HG03439 (cell line): Measurements from ENCODE around the gene SLC35G2.
"Not testable (repeated sequence)": the region's sequence is repeated elsewhere in the genome, so short reads cannot be mapped to it uniquely, and the experiment has no call there.

Experiments
- ATAC-seq: cut with Tn5 transposase; IDR thresholded peaks from one replicate; pipeline ENCODE4 v1.9.1; 2021; ENCODE audit warnings: mild to moderate bottlenecking, moderate library complexity; ENCODE audit not compliant: unreplicated experiment

The SLC35G2 gene

GRCh38 chr3:136818769-136819391 lies at the start of gene SLC35G2:
Gene SLC35G2 (plus strand): TSS chr3:136819126. CDS start chr3:136854461, 35,335 bp downstream.
- peak; percentile 60 for ATAC-seq

DNA sequence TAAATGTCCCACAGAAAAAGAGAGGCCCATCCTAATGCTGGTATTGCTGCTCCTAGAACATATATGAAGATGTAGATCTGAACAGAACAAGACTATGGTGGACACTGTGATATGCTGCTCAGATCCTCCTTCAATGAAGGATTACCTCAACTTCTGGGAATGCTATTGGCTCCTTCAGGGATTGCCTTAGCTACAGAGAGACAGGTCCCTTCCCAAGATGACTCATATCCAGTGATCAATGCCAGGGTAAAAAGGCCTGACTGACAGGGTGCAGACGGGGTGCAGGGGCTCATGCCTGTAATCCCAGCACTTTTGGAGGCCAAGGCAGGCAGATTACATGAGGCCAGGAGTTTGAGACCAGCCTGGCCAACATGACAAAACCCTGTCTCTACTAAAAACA lies 46.2 kb upstream of the SLC35G2 start:
- no peak for ATAC-seq

GRCh38 chr3:136778865-136779264 lies 40.1 kb upstream of the SLC35G2 start:
- ATAC-seq = no peak

DNA sequence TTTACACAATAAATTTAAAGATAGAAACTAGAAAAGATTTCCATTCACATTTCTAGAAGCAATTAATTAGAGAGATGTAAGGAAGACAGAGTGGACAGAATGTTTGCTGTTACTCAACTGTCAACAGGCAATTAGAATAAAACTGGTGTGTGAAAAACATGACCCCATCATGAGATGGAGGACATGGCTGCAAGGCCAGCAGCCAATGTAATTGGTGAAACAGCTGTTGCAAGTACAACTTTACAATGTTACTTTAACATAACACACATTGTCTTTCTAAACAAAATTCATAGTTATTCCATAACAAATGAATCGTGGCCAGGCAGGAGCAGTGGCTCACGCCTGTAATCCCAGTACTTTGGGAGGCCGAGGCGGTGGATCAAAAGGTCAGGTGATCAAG lies 38.2 kb upstream of the SLC35G2 start:
- ATAC-seq = no peak

GRCh38 chr3:136783708-136784191 lies 35.2 kb upstream of the SLC35G2 start:
- no peak for ATAC-seq

- peak; percentile 80 for ATAC-seq
These were observed 31.6 kb upstream of the SLC35G2 start for GRCh38 chr3:136787349-136787748.

DNA sequence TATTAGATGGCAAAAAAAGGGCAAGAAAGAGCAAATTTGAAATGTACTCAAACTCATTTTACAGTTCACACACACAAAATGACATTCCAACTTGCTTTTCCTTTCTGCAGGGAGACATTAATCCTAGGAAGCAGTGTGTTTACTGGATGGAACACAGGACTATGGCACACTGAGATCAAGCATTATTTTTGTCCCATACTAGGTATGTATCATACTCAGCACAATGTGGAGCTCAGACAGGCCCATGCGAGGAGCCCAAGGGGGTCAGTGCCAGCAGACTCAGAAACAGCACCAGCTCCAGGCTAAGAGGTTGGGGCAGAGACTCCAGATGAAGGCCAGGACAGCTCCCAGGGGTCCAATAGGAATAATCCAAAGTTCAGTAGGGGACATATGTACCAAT lies 30.8 kb upstream of the SLC35G2 start:
- no peak for ATAC-seq

DNA sequence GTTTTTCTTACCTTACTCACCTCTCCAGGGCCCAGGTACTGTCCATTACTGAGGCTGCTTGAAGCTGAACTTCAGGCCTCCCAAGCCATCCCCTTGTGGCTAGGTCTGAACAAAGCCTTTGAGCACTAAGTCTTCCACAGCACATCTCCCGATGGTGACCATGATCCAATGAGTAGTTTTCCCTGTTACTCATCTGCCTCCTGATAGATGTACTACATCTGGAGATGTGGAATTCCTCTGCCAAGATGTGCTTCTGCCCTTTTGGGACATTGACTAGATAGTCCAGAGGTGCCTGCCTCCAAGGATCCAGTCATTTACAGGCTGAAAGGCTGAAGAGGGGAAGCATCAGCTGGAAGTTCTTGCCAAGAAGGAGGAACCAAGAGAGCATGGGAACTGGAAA lies 28.9 kb upstream of the SLC35G2 start:
- ATAC-seq = no peak

DNA sequence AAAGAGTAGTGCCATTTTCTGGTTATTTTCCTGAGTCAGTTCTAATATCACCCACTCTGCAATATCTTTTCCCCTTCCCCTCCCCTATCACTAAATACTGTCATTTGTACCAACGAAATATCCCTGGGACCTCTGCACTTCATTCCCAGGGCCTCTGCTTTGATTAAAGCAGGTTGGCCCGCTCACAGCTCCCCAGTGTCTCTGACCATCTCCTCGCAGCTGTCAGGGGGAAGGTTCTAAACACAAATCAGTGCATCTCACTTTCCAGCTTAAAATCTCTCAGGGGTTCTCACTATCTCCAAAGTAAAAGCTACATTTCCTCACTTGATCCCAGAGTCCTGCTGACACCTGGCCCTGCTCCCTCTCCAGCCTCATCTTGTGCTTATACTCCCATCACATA lies 28.1 kb upstream of the SLC35G2 start:
- no peak for ATAC-seq

DNA sequence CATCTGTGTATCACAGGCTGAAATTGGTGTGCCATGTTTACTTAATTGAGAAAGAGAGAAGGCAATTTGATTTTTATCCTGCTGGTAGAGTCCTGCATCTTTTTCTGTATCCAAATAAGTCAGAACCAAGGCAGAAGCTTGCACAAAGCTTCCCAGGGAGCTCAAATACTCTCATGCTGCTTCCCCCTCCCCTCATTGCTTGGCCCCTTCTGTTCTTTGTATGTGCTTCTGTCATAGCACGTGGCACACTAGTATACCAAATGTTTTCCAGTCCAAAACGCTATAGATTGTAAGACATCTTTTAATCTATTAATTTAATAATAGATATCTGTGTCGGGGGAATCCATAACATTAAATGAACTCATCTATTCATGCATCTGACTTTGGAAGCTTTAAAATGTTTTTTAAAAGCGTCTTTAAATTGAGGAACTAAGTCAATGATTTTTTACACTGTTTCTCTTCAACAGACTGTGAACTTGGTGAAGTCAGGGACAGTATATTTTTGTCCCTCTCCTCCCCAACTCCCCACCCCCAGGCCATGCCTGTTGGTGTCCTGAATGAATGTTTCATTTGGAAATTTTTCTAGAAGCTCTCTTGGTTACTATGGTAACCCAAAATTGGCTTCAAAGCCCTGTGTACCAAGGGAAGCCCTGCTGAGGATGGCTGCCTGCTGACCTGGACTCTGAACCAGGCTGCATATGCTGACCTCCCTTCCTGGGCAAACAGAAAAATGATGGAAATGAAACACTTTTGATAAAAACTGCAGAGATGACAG lies 26.2 kb upstream of the SLC35G2 start:
- no peak for ATAC-seq

GRCh38 chr3:136801146-136801545 lies 17.8 kb upstream of the SLC35G2 start:
- not testable (repeated sequence) for ATAC-seq

DNA sequence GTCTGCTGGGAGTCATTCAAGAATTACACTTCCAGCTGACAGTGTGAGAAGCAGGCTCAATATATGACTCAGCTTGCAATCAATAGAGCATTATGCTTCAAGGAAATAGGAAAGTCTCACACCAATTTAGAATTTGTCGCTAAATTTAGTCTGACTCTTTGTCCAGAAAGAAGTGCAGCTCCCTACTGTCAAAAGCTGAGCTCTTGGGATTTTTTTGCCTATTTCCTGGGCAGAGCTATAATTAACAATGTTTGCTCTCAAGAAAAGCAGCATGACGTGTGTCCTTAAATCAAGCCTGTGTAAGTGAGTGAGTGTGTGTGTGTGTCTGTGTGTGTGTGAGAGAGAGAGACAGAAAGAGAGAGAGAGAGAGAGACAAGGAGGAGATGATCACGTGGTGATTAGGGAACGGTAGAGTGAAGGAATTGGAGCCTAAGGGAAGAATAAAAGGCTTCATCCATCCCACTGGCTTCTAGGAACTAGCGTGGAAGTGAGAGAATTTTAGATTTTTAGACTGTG lies 16.4 kb upstream of the SLC35G2 start:
- ATAC-seq = no peak

DNA sequence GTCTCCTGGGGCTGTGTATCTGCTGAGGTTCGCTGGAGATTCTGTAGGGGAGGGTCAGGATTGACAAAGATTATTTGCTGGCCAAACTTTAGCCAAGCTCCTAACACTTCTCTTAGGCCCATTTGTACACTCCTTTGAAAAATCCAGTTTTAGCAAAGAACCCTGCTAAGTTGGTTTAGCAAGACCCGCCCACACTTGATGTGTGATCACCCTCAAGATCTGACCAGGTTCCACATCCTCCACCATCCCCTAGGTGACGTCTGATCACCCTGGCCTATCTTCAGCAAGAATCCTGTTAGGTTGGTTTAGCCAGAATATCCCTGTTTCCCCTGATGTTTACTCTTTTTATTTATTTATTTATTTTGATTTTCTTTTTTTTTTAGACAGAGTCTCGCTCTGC lies 14.8 kb upstream of the SLC35G2 start:
- no peak for ATAC-seq

DNA sequence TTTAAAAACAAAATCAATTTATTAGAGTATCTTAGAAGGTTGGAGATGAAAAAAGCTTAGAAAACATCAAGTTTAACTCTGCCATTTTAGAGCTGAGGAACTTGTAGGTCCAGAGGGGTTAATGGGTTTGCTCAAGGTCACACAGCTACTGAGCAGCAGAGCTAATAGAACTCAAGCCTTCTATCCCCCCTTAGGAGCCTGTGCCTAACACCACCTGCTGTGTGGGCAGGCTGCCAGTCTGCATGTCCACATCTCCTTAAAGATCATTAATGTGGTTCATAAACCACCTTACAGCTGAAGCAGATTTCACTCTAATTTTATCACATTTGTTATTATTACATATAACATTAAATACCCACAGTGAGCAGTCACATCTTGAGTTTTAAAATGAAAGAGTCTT lies 14.1 kb upstream of the SLC35G2 start:
- no peak for ATAC-seq

DNA sequence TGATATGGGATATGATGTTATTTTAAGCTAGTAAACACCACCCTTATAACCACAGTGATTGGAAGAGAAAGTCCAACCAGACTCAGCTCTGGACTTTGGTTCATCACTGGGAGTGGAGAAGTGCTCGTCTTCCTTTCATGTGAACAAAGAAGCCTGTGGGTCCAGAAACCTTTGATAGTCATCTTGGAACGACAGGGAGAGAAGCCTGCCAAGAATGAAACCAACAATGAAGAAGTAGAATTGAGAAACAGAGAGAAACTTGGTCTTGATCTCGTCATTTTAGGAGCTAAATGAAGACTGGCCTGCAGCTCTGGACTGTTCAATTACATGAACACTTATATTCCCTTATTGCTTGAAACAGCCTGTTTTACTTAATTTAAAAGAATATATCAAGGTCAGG lies 13.1 kb upstream of the SLC35G2 start:
- ATAC-seq = no peak

- ATAC-seq = no peak
These were observed 7.2 kb upstream of the SLC35G2 start for GRCh38 chr3:136811701-136812100.

- ATAC-seq = no peak
These were observed 1.5 kb upstream of the SLC35G2 start for GRCh38 chr3:136817448-136817847.

GRCh38 chr3:136818191-136818768 lies 646 bp upstream of the SLC35G2 start:
- peak; percentile 61 for ATAC-seq

DNA sequence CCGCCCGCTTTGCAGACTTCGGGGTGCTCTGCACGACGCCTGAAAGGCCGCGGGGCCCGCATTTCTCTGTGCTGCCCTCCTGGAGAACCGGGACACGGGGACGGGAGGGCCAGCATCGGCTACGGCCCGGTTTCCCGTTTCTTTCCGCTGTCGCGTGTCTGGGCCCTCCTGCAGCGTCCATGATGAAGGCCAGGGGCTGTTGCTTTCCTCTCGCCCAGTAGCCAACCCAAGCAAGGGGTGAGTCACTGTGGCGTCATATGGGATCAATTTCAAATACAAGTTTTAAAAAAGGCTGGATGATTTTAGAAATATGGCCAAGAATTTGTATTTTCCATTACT lies 435 bp downstream of the SLC35G2 start:
- peak; percentile 17 for ATAC-seq

DNA sequence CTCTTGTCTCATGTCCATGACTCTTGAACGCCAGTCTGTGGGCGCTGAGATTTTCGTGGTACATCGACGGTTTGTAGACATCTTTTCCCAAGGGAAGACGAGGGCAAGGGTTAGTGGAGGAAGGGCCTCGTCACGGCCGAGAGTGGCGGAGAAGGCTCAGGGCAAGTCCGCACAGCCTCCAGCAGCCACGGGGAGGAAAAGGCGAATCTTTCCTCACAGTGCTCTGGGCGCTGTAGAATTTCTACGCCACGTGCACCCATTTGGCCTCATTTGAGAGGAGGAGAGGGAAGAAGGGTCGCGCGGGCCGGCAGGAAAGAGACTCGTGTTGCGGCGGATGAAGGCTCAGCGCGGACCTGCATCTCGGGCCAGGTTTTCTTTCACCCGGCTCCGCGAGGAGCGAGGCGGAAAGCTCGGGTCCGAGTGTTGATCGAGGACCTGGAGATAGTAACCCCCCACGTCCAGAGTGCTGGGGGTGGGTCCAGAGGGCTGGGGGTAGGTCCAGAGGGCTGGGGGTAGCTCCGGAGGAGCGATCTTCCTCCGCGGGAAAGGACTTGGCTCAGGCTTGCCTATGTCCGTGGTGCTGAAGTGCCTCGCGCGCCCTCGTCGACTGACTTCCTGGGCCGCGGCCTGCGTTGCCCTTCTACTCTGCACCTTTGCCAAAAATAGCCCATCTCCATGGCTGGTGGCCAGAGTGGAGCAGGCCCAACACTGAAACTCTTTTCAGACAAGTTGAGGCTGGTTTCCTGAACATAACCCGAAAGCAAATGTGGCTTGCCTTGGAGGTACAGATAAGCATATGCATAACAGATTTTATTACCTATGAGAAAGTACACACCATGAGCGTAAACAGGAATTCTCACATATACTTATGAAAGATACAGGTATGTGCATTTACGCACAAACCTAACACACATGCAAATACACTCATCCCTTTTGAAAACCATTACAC lies 1.1 kb downstream of the SLC35G2 start:
- ATAC-seq = no peak

DNA sequence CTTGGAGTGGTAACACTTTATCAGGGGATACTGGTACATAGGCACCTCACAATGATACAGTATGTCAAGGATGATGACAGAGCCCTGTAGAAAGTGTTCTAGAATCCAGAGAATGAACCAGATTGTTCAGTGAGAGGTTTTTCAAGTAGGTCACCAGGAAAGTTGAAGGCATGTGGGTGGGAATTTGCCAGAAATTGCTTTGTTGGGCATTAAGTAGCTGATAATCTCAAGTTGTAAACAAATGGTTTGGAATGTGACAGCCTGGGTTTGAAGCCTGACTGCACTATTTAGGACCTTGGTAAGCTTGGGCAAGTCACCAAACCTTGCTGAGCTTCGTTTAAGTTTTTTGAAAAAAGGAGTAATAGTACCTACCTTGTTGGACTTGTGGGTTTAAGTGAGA lies 12.5 kb downstream of the SLC35G2 start:
- ATAC-seq = no peak
